GM18526 (cell line): ENCODE measurements around the gene IFT74.

ENCODE experiments used
- POLR2A ChIP-seq: IDR thresholded peaks from 3 replicates; pipeline ENCODE4 v1.6.1; 2011; ENCODE audit not compliant: insufficient read length; ENCODE audit errors: extremely low read depth

Gene IFT74

GRCh38 chr9:27086818-27087680 lies 130.8 kb downstream of the IFT74 start:
- TF ChIP-seq POLR2A, result no peak

- TF ChIP-seq POLR2A, result no peak
Observed at GRCh38 chr9:27088981-27089380, 132.8 kb downstream of the IFT74 start.

- TF ChIP-seq POLR2A, result no peak
Observed at GRCh38 chr9:27089706-27090105, 133.5 kb downstream of the IFT74 start.

GRCh38 chr9:27090231-27090630 lies 134.0 kb downstream of the IFT74 start:
- TF ChIP-seq POLR2A, result no peak

GRCh38 chr9:27090711-27091110 lies 134.5 kb downstream of the IFT74 start:
- no peak for TF ChIP-seq POLR2A

GRCh38 chr9:27094640-27095298 lies 138.6 kb downstream of the IFT74 start:
- no peak for TF ChIP-seq POLR2A

- no peak for TF ChIP-seq POLR2A
Observed at GRCh38 chr9:27107241-27107640, 151.0 kb downstream of the IFT74 start.

- no peak for TF ChIP-seq POLR2A
Observed at GRCh38 chr9:27108981-27109541, 152.8 kb downstream of the IFT74 start, which contains the start of gene TEK. Gene TEK (plus strand): TSS chr9:27109225. CDS start chr9:27109591, 366 bp downstream.

GRCh38 chr9:27109621-27110020 lies 153.4 kb downstream of the IFT74 start:
- no peak for TF ChIP-seq POLR2A

- no peak for TF ChIP-seq POLR2A
Observed at GRCh38 chr9:27110181-27110580, 154.0 kb downstream of the IFT74 start.

- TF ChIP-seq POLR2A, result no peak
Observed at GRCh38 chr9:27112235-27112634, 156.0 kb downstream of the IFT74 start.
